Stimulated activated CD8-positive, alpha-beta memory T cell treated with anti-CD3 and anti-CD28 coated beads, Interleukin-4, amount 100 ng/mL, for 1 hour (primary cell): ENCODE data around the gene PAPPA.

Experiments
- DNase-seq, 2 donors: peaks; one replicate each; pipeline ENCODE4 v3.0.0-alpha.2; 2020; ENCODE audit warnings: low read depth in 2 of 2, low spot score in 1 of 2

Gene PAPPA

DNA sequence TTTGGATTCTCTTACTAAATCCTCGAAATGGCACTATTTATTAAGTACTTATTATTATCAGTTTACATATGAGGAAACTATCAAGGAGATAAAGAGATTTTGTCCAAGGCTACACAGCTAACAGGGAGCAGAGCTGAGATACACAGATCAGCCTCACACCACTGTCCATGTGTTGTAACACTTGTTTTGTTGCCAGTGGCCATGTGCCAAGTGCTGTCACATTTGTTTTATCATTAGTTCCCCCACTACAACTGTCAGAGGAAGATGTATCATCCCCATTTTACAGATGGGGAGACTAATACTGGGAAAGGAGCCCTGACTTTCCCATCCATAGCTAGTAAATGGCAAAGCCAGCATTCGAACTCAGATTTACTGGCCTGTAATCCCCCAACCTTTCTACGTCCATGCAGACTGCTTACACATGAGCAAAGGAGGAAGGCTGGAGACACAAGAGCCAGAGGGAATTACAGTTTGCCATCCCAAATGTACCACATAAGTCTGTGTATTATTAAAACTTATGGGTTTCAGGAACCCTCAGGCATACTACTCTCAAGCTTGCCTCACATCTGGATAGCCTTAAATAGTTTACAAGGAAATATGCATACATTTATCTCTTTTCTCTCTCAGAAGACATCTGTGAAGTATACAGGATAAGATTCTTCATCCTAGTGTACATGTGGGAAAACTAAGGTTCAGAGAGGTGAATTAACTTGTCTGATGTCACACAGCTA is 25.1 kb downstream of the PAPPA start:
- DNase-seq = no peak

DNA sequence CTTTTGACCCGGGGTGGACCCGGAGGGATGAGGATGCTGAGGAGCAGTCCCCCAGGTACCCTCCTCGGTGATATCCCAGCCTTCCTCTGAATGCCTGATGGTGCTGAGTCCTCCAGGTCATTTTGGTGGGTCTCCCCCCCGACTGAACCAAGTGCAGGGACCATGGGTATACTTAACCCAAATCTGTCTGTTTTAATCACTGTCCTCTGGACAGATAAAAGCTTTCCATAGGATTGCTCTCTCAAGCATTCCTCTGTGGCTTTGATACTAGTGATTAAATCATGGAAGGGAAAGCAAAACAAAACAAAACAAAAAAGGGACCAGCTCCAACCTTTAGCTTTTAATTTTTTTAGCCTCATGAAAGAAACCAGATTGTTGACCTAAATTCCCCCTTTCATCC is 26.0 kb downstream of the PAPPA start:
- DNase-seq = no peak

DNA sequence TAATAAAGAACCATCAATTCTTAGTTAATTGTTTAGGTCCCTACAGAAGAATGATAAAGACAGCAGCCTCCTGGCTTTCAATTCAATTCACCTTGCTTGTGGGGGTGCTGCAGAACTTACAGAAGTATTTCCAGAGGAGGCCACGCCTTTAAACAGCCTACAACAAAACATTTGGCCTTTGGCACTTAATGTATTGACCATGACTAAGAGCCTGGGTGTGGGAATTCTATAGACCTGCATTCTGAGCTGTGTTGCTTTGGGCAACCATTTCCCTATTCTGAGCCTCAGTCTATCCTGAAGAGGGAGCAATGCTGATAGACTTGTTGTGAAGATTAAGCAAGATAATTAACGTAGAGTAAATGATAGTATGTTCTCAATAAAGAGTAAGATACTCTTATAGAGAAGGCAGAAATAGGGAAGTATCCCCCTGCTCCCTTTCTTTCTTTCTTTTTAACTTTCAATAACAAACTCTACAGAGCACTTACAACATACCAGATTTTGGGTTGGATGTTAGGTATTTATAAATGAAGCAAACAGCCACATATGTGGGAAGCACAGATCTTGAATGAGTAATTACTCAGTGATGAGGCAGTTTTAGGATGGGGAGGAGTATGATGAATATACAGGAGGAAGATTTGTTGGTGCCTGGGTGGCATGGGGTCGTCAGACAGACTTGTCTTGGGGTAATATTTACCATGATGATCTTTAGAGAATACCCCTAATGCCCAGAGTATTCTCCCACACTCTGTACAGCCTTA is 28.4 kb downstream of the PAPPA start:
- DNase-seq = no peak

DNA sequence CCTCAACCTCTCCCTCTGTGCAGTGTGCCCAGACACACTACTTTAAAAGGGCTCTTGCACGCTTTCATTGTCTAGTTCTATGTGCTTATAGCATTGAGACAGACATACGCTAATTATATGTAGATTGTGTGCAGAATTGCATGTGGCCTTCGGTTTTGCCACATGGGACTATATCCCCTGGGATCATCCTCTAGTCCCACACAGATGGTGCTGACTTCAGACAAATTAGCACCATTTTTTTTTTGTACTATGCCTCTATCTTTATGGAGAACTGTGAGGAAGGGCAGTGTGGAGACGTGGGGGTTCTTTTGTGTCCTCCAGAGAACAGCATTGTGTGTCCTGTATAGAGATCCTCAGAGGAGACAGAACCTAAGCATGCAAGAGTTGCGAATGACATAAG is 29.3 kb downstream of the PAPPA start:
- DNase-seq = no peak

DNA sequence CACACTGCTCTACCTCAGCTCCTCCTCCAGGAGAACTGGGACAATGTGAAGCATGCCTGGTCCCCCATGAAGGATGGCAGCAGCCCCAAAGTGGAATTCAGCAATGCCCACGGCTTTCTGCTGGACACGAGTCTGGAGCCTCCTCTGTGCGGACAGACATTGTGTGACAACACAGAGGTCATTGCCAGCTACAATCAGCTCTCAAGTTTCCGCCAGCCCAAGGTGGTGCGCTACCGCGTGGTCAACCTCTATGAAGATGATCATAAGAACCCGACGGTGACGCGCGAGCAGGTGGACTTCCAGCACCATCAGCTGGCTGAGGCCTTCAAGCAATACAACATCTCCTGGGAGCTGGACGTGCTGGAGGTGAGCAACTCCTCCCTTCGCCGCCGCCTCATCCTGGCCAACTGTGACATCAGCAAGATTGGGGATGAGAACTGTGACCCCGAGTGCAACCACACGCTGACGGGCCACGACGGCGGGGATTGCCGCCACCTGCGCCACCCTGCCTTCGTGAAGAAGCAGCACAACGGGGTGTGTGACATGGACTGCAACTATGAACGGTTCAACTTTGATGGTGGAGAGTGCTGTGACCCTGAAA is 34.1 kb downstream of the PAPPA start:
- no peak for DNase-seq

DNA sequence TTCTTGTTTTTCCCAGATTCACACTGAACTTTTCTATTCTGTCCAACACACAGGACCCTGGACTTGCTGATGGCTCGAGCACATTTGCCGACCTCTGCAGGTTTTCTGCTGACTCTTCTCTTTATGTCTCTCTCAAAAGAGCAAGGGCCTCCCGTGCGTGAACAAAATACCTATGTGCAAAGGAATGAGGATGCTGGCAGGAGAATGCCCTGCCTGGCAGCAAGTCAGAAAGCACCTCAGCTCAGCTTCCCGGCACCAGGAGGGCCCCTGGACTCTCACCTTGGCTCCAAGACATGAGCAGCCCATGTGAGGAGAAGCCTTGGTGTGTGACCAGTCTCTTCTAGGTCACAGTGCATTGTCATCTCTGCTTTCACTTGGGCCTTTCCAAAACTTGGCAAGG is 36.1 kb downstream of the PAPPA start:
- DNase-seq = no peak

DNA sequence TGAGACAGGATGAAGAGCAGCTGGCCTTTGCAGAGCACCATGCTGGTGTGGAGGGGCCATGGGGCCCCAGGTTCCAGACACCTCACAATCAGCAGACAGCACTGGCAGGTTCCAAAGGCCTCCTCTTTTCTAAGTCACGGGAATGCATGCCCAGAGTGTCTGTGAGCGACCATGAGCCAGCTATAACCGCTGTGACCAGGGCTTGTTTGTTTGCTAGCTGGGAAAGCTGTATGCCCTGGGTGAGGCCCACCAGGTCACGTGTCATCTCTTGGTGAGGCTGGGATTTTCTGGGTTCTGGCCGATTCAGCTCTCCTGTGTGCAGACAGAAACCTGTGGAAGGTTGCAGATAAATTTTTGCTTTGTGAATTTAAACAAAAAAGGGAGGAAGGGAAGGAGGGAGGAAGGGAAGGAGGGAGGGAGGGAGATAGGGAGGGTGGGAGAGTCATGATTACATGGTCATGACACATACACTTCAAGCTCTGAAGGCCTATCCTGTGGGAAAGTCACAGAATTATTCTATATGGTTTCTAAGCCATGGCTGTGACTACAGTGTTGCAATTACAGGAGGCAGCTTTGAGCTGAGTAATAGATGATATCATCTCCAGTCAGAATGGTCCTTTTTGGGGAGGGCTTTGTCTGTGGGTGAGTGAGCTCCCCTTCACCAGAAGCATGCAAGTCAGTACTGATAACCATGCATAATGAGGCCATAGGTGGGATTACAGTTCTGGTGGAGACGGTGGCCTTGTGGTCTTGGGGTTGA is 37.2 kb downstream of the PAPPA start:
- DNase-seq = no peak

DNA sequence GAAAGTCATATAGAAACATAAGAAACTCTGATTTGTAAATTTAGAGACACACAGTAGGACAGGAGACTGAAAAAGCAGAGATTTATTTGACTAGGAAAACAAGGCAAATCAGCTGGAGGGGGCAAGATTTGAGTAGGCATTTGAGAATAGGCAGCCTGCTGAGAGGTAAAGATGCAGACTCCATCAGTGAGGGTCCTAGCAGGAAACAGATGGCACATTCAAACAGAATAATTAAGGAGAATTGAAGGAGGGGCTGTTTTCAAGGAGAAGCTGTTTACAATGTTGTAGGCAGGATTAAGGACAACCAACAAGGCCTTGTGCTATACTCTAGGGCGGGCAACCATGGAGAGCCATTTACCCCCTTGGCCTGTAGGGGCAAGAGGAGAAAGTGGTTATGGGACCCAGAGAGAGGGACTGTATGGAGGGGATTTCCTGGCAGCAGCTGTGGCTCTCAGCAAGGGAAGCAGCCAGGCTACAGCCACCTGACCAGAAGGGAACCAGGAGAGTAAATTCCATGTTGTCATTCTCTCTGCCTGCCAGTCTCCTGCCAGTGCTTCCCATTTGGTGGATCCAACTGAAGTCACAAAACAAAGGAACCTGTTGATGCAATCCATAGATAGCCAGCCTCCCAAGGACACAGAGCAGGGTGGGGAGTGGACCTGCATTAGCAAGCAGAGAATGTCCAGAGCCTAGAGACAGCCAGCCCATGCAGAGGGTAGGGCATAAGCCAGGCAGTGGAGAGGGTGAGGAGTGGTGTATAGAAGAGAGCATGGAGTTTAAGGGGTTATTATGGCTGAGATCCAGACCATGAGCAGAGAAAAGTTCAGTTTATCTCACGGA is 38.2 kb downstream of the PAPPA start:
- no peak for DNase-seq

DNA sequence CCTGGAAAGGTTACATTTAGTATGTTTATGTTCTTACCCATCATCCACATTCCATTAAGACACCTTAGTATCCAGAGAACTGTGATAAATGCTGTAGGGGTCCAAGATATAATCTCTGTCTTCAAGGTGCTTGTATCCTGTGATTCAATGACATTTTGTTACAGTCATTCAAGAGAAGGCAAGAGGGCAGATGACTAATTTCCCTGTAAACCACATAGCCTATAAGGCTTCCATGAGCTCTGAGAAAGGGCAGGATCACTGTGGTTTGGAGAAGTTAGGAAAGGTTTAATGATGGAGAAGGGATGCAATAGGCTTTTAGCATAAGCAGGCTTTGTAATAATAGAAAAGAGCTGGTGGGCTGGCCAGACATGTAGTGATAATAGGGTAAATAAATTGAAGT is 40.0 kb downstream of the PAPPA start:
- DNase-seq = no peak

DNA sequence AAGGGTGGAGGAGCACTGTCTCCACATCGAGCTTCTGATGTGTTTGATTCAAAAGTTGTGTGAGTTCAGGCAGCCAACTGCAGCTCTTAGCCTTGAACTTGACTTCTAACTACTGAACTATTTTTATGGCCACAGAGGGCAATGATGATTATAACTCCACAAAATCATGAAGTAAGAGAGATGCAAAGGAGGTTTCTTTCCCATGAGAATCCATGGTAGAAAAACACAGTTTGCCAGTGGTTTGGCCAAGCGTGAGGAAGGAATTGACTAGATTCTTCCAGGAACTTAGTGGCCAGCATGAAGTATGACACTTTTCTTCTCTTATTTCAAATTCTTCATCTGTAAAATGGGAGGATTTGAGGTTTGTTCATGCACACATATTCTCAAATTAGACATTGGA is 43.2 kb downstream of the PAPPA start:
- DNase-seq = no peak

DNA sequence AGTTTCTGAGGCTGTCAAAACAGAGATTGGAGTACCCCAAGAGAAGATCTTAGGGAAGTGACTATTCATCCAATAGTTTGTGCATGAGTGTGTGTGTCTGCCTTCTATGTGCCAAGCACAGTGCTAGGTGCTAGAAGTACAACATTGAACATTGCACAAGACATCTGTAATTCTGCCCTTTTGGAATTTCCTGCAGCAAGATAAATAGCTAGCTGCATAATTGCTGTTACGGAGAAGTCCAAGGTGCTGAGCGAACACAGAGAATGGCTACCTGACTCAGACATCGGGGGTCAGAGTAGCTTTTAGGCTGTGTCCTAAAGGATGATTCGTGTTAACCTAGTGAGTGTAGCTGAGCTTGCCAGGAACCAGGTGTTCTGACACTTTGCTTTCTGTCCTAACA is 44.8 kb downstream of the PAPPA start:
- no peak for DNase-seq

DNA sequence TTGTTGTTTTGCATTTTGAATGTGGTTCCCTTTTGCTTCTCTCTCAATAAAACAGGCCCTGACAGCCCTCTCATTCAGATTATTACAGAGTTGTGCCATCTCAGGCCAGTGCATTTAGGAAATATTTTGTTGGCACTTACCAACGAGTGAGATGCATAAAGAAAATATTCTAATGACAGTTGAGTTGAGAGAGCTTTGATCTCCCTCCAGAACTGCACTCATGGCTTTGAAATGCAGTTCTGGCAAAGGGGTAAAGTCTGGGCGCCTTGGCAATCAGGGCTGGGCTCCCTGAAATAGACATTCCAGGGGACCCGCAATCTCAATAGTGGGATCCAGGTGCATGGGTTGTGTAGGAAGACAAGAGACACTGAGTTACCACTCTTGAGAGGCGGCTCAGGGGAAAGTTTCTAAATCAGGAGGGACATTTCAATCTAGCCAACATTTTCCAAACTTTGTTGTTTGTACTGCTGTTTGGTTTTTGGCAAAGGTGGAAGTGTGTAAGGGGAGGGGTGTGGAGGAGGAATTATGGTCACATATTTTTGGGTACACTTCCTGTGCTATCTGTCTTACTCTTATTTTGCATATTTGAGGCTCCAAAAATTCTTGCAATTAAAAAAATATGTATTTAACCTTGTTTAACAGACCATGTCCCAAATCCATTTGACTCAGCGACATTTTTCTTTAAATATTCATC is 48.8 kb downstream of the PAPPA start:
- no peak for DNase-seq

DNA sequence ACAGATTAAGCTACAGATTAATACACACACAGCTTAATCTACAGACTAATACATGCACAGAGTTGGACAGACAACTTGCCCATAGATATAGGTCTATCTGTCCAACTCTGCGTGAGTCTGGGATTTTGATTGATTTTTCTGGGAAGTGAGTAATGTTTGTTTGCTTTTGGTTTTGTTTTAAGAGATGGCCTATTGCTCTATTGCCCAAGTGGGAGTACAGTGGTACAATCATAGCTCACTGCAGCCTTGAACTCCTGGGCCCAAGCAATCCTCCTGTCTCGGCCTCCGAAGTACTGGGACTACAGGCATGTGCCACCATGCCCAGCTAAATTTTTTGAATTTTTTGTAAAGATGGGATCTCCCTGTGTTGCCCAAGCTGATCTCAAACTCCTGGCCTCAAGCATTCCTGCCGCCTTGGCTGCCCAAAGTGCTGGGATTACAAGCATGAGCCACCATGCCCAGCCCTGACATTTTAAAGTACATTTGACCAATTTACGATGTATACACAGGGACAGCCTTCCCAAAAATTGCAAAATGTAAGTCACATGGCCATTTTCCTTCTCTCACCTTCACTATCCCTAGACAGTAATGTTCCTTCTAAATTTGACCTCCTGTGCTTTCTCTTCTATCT is 50.8 kb downstream of the PAPPA start:
- DNase-seq = no peak

DNA sequence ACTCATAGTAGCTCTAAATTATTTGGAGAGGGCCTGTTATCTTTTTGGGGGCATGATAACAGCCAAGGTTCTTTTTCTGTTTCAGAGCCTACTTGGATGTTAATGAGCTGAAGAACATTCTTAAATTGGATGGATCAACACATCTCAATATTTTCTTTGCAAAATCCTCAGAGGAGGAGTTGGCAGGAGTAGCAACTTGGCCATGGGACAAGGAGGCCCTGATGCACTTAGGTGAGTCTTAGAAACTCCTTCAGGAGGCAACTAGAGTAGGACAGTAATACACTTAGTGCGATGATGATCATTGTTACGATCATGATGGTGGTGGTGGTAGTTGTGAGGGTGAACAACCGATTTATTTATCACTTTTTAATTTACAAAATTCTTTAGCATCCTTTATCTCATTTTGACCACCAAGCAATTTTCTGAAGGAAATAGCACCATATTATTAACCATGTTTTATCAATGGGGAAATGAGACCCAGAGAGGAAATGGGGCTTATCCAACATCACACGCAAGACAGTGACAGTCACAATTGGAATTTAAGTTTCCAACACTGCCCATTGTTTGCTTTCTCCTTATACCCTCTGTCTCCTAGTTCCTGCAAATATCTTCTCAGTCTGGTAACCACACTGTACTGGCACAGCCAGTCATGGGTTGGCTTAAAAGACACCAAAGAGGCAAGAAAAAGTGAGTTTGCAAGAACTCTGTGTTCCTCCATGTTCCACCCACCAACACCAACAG is 54.0 kb downstream of the PAPPA start:
- DNase-seq = no peak

DNA sequence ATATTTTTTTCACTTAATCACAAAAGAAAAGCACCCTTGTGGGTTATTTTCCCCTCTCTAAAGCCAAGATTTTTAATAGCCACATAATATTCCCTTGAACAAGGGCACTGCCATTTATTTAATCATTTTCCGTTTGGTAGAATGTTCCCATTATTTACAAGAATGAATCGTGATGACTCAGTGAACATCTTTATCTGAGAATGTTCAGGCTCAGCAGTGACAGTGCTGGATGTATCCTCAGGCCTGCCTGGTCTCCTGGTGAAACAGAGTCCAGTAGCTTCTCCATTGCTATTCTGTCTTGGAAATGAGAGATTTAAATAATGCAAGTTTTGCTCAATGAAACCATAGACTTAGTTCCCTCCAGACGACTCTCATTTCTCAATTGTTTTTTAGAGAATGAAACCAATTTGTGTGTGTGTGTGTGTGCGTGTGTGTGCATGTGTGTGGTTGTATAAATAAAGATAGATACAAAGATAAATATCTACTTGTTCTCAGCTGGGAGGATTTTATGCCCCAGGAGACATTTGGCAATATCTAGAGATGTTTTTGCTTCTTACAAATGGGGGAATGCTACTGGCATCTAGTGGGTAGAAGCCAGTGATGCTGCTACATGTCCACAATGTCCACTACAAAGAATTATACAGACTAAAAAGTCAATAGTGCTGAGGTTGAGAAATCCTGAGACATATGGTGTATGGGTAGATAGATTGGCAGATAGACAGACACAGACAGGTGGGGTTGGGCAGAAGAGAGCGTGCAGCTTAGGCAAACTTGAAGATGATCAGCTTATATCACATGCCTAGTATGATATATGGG is 55.0 kb downstream of the PAPPA start:
- no peak for DNase-seq

DNA sequence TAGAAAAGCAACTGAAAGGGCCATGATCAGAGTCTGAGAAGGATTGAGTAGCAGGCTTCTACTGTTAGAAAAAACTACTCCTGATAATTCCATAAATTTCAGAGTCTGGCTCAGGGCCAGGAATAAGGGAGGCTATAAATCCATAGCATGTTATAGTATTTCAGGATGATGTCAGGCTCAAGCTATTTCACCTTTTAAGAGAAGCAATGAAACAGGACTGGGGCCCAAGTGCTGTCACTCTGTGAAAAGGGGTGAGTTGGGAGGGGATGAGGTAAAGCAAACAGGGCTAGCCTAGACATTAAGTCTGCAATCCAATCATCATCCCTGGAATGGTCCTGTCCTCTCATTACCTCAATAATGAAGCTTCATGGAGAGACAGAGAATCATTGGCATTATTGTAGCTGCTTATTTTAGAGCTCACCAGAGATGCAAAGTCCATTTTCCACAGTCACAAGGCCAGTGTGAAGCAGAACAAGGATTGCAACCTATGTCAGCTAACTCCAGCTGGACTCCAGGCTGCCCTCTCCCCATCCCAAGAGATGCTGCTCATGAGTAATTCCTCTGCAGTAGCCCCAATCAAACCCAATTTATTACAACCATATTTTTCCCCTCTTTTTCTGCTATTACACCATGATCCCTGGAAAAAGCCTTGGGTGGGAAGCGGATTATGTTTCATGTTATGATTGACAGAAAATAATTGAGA is 56.0 kb downstream of the PAPPA start:
- DNase-seq = no peak

DNA sequence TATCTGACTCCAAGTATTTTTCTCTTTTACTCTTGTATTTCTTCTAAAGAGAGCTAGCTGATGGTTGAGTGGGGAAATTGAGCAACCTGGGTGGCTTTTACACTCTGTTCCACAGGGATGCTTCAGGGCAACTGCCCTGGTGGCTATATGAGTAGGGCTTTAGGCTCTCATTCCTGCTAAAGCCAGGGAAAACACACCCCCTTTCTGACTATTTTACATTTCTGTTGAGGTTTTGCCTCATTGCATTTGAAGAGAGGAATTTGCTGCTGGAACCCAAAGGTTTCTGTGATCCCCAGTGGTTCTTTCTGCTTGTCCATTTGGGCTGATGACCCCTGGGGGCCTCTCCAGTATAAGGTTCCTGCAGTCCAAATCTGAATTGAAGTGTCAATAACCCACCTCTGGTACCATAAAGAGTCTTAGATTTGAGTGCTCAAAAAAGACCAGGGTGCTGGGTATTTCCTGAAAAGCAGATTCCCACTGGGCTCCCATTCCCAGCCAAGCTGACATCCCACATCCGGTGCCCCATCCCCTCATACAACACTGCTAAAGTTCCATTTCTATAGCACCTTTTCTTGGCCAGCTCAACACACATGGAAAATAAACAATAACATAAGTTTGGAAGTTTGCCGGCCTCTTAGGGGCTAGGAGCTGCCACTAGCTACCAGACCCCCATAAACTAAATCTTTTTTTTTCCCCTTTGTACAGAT is 59.5 kb downstream of the PAPPA start:
- no peak for DNase-seq
